PFSK-1 (cell line): Measurements from ENCODE around the gene E2F3.

Source experiments
- FOXP2 ChIP-seq: optimal IDR thresholded peaks from 2 replicates; pipeline ENCODE3; 2011; ENCODE audit warnings: borderline replicate concordance, control low read depth, inconsistent platforms; ENCODE audit not compliant: insufficient read depth; ENCODE audit errors: extremely low read length, extremely low read depth
- POLR2AphosphoS5 ChIP-seq: IDR thresholded peaks from 2 replicates; pipeline ENCODE4 v1.6.1; 2012; ENCODE audit warnings: low read depth, mild to moderate bottlenecking, control low read depth, low read length, moderate library complexity
- SIN3A ChIP-seq: IDR thresholded peaks from 2 replicates; pipeline ENCODE4 v1.6.1; 2012; ENCODE audit warnings: mild to moderate bottlenecking, low read length, moderate library complexity, borderline replicate concordance; ENCODE audit not compliant: insufficient read depth
- TAF1 ChIP-seq: IDR thresholded peaks from 2 replicates; pipeline ENCODE4 v1.6.1; 2012; ENCODE audit warnings: low read length, control low read depth, borderline replicate concordance; ENCODE audit not compliant: insufficient read depth
- TF ChIP-seq, protein P1 (sequence below), 2 experiments: IDR thresholded peaks; 2 replicates each; pipeline versions ENCODE4 v1.6.1 to v1.8.0; 2011 to 2012; ENCODE audit warnings: low read depth in 2 of 2, low read length in 2 of 2, control low read depth in 1 of 2, inconsistent platforms in 1 of 2, mild to moderate bottlenecking in 1 of 2, moderate library complexity in 1 of 2; ENCODE audit not compliant: insufficient read depth in 1 of 2

Gene E2F3

DNA sequence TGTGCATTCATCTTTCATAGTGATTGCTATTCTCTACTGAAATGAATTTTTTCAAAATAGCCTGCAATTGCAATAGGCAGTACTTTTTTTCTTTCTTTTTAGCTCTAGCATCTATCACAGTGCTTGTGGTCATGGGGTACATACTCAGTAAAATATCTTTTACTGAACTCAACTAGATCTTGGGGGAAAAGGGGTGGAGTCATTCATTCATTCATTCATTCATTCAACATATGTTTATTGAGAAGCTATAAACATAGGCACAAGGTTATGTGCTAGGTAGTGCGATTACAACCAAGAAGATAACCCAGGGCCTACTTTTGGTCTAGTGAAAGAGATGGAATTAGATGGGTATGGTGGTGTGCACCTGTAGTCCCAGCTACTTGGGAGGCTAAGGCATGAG lies 131.2 kb downstream of the E2F3 start:
- TF ChIP-seq SIN3A: no peak
- TF ChIP-seq POLR2AphosphoS5: no peak
- no peak for TF ChIP-seq FOXP2
- TF ChIP-seq TAF1: no peak
- TF ChIP-seq, protein P1, sequence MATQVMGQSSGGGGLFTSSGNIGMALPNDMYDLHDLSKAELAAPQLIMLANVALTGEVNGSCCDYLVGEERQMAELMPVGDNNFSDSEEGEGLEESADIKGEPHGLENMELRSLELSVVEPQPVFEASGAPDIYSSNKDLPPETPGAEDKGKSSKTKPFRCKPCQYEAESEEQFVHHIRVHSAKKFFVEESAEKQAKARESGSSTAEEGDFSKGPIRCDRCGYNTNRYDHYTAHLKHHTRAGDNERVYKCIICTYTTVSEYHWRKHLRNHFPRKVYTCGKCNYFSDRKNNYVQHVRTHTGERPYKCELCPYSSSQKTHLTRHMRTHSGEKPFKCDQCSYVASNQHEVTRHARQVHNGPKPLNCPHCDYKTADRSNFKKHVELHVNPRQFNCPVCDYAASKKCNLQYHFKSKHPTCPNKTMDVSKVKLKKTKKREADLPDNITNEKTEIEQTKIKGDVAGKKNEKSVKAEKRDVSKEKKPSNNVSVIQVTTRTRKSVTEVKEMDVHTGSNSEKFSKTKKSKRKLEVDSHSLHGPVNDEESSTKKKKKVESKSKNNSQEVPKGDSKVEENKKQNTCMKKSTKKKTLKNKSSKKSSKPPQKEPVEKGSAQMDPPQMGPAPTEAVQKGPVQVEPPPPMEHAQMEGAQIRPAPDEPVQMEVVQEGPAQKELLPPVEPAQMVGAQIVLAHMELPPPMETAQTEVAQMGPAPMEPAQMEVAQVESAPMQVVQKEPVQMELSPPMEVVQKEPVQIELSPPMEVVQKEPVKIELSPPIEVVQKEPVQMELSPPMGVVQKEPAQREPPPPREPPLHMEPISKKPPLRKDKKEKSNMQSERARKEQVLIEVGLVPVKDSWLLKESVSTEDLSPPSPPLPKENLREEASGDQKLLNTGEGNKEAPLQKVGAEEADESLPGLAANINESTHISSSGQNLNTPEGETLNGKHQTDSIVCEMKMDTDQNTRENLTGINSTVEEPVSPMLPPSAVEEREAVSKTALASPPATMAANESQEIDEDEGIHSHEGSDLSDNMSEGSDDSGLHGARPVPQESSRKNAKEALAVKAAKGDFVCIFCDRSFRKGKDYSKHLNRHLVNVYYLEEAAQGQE (IDR thresholded peaks at IDR 0.05; ENCODE audit: insufficient read depth in 1 of 2, low read depth in 2 of 2, low read length in 2 of 2): no peak

DNA sequence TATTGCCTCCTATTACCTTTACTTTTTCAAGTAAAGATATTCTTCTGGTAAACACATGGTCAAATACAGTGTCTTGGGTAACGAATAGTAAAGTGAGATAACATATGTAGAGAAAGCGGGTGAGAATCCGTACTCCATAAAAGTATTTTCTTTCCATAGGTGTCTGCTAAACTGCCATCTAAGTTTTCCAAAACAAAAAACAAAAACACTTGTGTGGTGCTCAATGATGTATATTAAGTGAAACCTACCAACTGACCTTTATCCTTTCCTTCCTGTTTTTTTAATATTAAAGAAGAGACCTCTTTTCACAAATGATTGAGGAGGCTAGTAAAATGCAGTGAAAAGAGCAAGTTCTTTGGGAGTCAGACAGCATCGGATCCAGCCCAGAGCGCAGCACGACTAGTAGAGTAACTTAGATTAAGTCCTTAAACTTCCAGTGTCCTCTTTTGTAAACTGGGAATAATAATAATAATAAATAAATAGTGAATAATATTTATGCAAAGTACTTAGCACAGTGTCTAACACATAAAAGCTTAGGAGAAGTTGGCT lies 132.1 kb downstream of the E2F3 start:
- TF ChIP-seq, protein P1 (IDR thresholded peaks at IDR 0.05; ENCODE audit: insufficient read depth in 1 of 2, low read depth in 2 of 2, low read length in 2 of 2): no peak
- TF ChIP-seq POLR2AphosphoS5 (no peak), TAF1 (no peak), SIN3A (no peak), FOXP2 (no peak)

DNA sequence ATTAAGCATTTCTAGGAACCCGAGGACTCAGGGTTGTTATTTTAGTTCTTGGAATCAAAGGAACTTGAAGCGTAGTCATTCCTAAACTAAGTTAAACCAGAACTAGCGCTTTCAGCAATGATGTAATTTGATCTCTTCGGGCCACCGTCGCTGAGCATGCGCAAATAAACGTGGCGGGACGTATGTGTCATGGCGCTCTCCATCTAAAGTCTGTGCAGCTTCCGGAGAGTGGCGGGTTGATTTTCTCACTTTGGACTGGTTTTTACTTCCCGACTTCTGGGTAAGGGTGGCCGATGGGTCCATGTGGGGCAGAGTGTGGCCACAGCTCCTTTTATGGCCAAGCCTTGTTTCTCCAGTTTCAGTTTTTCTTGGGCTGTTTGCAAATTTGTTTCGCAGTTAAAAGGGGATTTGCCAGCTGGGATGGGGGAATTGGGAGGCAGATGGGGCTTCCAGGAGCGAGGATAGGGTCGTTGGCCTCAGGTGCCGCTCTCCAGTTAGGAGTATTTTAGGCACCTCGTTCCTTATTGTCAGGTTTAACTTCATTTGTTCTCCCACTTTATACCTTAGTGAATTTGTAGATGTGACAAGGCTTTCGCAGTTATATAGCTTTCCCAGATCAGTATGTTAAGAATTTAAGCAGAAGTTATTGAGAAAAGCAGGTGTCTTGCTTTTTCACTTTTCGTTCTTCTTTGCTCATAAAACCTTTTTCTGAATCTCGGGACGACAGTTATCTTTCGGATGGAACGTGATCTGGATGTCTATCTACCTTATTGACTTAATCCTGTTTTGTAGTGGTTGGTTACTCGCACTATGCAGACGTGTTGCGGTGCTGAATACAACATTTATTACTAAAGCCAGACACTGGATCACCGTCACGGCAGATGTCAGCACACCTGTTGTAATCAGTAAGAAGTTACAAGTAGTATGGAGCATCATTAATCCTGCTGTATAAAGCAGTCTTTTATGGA lies 132.9 kb downstream of the E2F3 start, which contains the start of gene CDKAL1:
TSS of gene CDKAL1 (plus strand) at position 163 of the 968 bp plus-strand sequence. CDS start 11,894 bp downstream, outside the sequence.
- TF ChIP-seq SIN3A (no peak), TAF1 (peak; percentile 98), POLR2AphosphoS5 (peak; percentile 93), FOXP2 (no peak)
- TF ChIP-seq, protein P1 (IDR thresholded peaks at IDR 0.05; ENCODE audit: insufficient read depth in 1 of 2, low read depth in 2 of 2, low read length in 2 of 2): peak in 1 of 2 experiments; percentile 77; a peak in 2 of 4 replicates

DNA sequence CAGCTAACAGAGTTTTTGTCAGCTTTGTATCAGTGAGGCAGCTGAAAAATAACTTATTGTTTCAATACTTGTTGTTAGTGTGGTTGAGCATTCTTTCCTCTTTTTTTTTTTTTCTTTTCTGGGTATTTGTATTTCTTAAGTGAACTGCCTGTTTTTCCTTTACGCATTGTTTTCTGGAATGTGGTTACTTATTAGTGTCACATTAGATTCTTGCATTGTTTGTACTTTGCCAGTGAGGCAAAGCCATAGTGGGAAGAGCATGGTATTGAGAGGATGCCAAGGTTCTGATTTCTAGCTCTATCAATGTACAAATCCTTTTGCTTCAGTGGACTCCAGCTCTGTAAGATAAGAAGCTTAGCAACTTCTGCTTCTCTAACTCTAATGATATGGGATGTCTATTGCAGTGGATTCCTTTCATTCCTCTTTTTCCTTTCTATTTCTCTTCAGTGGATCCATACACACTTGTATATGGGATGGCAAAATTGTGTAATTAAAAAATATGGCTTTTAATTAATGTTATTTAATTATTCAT lies 136.5 kb downstream of the E2F3 start:
- TF ChIP-seq FOXP2 (no peak), TAF1 (no peak), POLR2AphosphoS5 (no peak), SIN3A (no peak)
- TF ChIP-seq, protein P1 (IDR thresholded peaks at IDR 0.05; ENCODE audit: insufficient read depth in 1 of 2, low read depth in 2 of 2, low read length in 2 of 2): no peak
